ENCODE measurements around the gene SYN1. TPM values are rescaled to one million over a fixed set of nuclear protein-coding genes. Genes with fewer than 3 reads are reported as not detected.

Gene SYN1
- polyA plus RNA-seq, 1 donor: 11.6 TPM

DNA sequence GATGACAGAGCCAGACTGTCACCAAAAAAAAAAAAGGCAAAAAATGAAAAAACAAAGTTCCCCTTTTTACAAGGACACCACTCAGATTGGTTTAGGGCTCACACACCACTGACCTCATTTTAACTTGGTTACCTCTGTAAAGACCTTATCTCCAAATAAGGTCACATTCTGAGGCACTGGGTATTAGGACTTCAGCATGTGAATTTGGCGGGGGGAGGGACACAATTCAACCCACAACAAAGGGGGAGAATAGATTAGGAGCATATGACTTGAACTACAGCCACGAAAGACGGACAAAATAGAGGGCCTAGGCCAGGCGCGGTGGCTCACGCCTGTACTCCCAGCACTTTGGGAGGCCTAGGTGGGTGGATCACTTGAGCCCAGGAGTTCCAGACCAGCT is 89.6 kb downstream of the SYN1 start:
- DNase-seq (ENCODE audit: low read depth): no peak

GRCh38 chrX:47529548-47529947 is 90.1 kb downstream of the SYN1 start:
- DNase-seq (ENCODE audit: low read depth): no peak

DNA sequence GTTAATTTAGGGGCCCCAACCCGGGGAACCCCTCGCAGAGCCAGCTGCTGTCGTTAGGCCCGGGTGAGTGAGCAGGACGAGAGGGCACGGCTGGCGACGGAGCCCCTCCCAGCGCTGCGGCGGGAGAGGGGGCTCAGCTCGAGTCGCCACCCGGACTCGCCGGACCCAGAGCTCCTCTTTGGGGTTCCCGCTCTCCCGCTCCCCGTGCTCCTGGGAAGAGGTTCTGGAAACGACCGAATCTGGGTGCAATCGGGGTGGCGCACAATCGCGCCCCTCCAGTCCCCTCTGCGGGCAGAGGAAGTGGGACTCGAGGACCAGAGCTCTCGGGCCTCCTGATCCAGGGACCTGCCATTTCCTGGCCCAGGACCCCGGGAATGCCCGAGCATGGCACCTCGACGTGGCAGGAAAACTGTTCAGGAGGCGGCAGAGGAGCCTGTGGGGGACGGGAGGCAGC is 95.9 kb downstream of the SYN1 start:
- no peak for DNase-seq (ENCODE audit: low read depth)

- DNase-seq (ENCODE audit: low read depth): no peak
These were observed 96.4 kb downstream of the SYN1 start for GRCh38 chrX:47523297-47523696.

Other genes with a start within 250 kb of the SYN1 start
- 0.35 TPM for gene ZNF157, start 249.3 kb downstream of the SYN1 start, polyA plus RNA-seq (ENCODE audit: insufficient read length)
- gene ZNF41, start 136.6 kb downstream of the SYN1 start, polyA plus RNA-seq (ENCODE audit: insufficient read length): 10.2 TPM
- 45.0 TPM for gene ARAF, start 58.7 kb downstream of the SYN1 start, polyA plus RNA-seq (ENCODE audit: insufficient read length)
- 115 TPM for gene TIMP1, start 37.4 kb downstream of the SYN1 start, polyA plus RNA-seq (ENCODE audit: insufficient read length)
- 3.0 TPM for gene CFP, start 10.1 kb upstream of the SYN1 start, polyA plus RNA-seq (ENCODE audit: insufficient read length)
- gene ELK1, start 30.7 kb upstream of the SYN1 start, polyA plus RNA-seq (ENCODE audit: insufficient read length): 21.0 TPM
- gene UXT, start 39.3 kb upstream of the SYN1 start, polyA plus RNA-seq (ENCODE audit: insufficient read length): 81.7 TPM
- 4.2 TPM for gene ZNF81, start 217.0 kb upstream of the SYN1 start, polyA plus RNA-seq (ENCODE audit: insufficient read length)